AG08395 (cell line): Measurements from ENCODE around the gene CFAP299.
A peak's percentile ranks its signal among the peaks of the same experiment; 100 is the strongest.
"Not testable (repeated sequence)": the region's sequence is repeated elsewhere in the genome, so short reads cannot be mapped to it uniquely, and the experiment has no call there.

Source experiments
- DNase-seq: peaks from one replicate; pipeline ENCODE4 v3.0.0; 2012; ENCODE audit warnings: mixed read lengths, low spot score

Gene CFAP299

GRCh38 chr4:80610199-80610598, 274.7 kb downstream of the CFAP299 start:
- DNase-seq: no peak

- no peak for DNase-seq
These were observed 275.5 kb downstream of the CFAP299 start for GRCh38 chr4:80610845-80611677.

- DNase-seq: no peak
These were observed 276.1 kb downstream of the CFAP299 start for GRCh38 chr4:80611678-80611979.

GRCh38 chr4:80613470-80613869, 277.9 kb downstream of the CFAP299 start:
- DNase-seq: no peak

- DNase-seq: no peak
These were observed 278.8 kb downstream of the CFAP299 start for GRCh38 chr4:80614319-80614718.

GRCh38 chr4:80615099-80615498, 279.6 kb downstream of the CFAP299 start:
- DNase-seq: no peak

GRCh38 chr4:80619070-80619674, 283.6 kb downstream of the CFAP299 start:
- peak; percentile 2 for DNase-seq

GRCh38 chr4:80631861-80632260, 296.3 kb downstream of the CFAP299 start:
- DNase-seq: no peak

- DNase-seq: no peak
These were observed 301.7 kb downstream of the CFAP299 start for GRCh38 chr4:80637190-80637589.

GRCh38 chr4:80646061-80646460, 310.5 kb downstream of the CFAP299 start:
- DNase-seq: peak; percentile 2

GRCh38 chr4:80655662-80656061, 320.1 kb downstream of the CFAP299 start:
- DNase-seq: no peak

GRCh38 chr4:80670118-80670517, 334.6 kb downstream of the CFAP299 start:
- DNase-seq: not testable (repeated sequence)

- no peak for DNase-seq
These were observed 342.9 kb downstream of the CFAP299 start for GRCh38 chr4:80678413-80678812.

- DNase-seq: no peak
These were observed 345.4 kb downstream of the CFAP299 start for GRCh38 chr4:80680934-80681333.

- DNase-seq: no peak
These were observed 349.7 kb downstream of the CFAP299 start for GRCh38 chr4:80685214-80685613.

GRCh38 chr4:80687736-80688135, 352.2 kb downstream of the CFAP299 start:
- DNase-seq: not testable (repeated sequence)

- DNase-seq: no peak
These were observed 358.6 kb downstream of the CFAP299 start for GRCh38 chr4:80694171-80694570.

- DNase-seq: no peak
These were observed 369.8 kb downstream of the CFAP299 start for GRCh38 chr4:80705311-80705710.

- DNase-seq: no peak
These were observed 373.7 kb downstream of the CFAP299 start for GRCh38 chr4:80709082-80709869.

- DNase-seq: no peak
These were observed 375.4 kb downstream of the CFAP299 start for GRCh38 chr4:80710748-80711451.

GRCh38 chr4:80711956-80712355, 376.4 kb downstream of the CFAP299 start:
- DNase-seq: no peak

- DNase-seq: no peak
These were observed 377.9 kb downstream of the CFAP299 start for GRCh38 chr4:80713409-80713808.
